HG03571 (cell line): ENCODE results near the gene TMEM114.
A peak's percentile ranks its signal among the peaks of the same experiment; 100 is the strongest.
"Not testable (repeated sequence)": the region's sequence is repeated elsewhere in the genome, so short reads cannot be mapped to it uniquely, and the experiment has no call there.

Experiments used
- ATAC-seq: cut with Tn5 transposase; IDR thresholded peaks from one replicate; pipeline ENCODE4 v1.9.1; 2021; ENCODE audit not compliant: unreplicated experiment

The TMEM114 gene

DNA sequence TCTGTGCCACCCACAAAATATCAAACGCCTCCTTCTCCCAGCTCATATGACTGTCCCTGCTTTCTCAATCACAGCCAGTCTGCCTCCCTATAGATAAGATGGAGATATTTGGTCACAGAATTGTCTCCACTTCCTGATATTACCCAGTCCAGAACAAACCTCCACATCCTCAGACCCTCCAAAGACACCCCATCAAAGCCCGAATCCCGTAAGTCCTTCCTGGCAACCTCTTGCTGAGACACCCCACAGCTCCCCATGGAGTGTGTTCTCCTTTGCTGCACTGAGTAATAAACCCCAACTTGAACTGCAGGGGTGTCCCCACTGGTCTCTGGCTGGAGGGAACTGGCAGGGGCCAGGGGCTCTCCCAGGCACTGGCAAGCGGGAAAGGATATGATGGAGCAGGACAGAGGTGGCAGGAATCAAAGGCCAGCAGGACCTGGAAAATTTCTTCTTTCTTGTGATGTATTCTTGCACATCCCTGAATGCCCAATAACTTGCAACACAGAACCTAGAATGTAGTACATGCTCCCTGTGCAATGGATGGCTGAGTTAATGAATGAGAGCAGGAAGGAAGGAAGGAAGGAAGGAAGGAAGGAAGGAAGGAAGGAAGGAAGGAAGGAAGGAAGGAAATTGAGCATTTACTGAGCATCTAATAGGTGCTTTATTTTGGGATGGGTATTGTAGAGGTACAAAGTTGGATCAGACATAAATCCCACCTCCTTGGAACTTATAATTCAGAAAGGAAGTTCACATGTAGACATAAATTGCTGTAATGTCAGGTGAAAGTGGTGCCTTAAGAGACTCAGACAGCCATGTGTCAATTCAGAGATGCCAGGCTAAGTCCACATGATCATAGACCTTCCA lies 13.9 kb downstream of the TMEM114 start:
- ATAC-seq = no peak

DNA sequence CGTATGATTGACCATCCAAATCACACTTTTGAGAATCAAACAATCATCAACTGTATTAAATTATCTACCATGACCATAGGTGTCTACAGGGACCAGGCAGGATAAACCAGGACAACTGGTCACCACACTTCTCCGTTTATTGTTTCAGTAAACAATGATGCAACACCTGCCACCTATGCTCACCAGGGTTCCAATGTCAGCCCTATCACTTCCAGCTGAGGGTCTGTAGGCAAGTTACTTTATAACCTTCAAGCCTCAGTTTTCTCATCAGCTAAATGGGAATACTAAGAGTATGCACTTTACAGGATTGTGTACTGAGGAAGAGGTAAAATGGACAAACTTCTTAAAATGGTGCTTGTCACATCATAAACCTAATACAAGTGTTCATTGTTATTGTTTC lies 14.9 kb downstream of the TMEM114 start:
- no peak for ATAC-seq

DNA sequence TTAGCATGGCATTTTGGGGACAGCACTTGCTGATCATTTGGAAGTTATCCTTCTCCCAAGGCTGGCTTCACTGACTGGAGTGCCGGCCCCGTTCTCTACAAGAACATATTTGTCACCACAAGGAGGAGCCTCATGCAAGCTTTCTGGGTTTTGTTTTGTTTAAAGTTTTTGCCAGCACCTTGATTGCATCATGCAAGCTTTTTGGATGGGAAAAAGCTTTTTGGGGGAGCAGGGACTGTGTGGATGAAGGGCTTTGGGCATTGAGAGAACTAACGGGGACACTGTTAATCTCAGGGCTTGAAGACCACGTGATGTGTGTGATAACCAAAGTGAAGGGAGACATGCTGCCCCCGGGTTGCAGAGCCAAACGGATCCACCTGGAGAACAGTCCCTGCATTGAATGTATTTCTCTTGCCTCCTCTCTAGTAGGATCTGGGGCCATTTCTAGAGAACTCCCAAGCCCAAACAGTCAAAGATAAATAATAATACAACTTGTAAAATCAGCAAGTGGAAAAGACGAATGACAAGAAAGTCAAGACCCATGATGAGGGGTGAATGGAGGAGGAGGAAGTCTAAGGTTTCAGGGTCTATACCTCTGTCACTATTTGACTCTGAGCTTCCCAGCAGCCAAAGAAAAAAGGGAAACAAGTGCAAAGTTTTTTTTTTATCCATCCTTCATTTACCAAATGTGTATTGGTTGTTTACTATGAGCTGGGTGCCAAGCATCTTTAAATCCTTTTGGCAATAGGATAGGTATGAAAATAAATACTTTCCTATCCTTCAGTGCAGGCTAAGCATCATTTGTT lies 17.2 kb downstream of the TMEM114 start:
- no peak for ATAC-seq

DNA sequence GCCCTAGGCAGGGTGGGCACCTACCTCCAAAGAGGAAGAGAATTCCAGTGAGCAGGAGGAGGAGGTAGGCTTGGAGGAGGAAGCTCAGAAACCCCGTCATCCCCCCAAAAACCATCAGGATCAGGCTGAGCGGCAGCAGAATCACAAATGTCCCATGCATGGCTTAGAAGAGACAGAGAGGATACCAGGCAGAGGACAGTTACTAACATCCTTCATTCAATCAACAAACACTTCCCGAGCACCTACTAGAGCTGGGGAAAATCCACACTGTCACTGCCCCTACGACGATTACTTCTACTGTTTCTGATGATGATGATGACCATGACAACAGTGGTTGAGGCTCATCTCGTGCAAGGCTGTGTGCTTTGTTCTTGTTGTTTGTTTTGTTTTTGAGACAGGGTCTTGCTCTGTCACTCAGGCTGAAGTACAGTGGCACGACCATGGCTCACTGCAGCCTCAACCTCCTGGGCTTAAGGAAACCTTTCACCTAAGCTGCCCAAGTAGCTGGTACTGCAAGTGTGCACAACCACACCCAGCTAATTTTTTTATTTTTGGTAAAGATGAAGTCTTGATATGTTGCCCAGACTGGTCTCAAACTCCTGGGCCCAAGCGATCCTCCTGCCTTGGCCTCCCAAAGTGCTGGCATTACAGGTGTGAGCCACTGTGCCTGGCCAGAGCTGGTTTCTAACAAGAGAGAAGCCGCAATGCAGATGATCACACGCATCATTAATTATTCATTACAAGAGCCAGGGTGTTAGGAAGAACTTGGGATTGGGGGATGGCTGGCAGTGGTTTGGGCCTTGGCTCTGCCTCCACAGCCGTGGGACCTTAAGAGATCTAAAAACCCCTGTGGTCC lies 18.0 kb downstream of the TMEM114 start:
- ATAC-seq = no peak

DNA sequence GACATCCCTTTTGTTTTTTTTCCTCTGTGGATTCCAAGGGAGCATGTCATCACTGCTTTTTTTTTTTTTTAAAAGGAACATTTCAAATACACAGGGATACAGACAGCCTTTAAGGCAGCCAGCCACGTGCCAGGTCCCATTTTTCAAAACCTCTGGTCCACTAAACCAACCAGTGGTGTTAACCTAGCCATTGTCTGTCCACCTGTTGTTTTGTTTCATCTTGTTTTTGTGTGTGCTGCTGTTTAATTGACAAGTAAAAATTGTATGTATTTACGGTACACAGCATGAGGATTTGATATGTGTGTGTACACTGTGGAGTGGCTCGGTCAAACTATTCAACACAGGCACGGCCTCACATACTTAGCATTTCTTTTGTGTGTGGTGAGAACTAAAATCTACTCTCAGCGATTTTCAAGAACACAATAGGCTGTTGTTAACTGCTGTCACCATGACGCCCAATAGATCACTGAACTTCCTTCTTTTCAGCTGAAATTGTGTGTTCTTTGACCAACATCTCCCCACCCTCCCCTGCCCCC lies 19.2 kb downstream of the TMEM114 start:
- no peak for ATAC-seq

DNA sequence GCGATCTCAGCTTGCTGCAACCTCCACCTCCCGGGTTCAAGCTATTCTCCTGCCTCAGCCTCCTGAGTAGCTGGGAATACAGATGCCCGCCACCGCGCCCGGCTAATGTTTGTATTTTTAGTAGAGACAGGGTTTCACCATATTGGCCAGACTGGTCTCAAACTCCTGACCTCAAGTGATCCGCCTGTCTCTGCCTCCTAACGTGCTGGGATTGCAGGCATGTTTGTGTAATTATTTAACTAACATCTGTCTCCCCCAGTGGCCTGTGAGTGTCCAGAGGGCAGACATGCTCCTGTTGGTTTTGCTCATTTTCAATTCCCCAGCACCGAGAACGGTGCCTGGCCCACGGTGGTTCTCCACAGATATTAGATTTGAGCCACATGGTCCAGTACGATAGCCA lies 19.9 kb downstream of the TMEM114 start:
- ATAC-seq = not testable (repeated sequence)

DNA sequence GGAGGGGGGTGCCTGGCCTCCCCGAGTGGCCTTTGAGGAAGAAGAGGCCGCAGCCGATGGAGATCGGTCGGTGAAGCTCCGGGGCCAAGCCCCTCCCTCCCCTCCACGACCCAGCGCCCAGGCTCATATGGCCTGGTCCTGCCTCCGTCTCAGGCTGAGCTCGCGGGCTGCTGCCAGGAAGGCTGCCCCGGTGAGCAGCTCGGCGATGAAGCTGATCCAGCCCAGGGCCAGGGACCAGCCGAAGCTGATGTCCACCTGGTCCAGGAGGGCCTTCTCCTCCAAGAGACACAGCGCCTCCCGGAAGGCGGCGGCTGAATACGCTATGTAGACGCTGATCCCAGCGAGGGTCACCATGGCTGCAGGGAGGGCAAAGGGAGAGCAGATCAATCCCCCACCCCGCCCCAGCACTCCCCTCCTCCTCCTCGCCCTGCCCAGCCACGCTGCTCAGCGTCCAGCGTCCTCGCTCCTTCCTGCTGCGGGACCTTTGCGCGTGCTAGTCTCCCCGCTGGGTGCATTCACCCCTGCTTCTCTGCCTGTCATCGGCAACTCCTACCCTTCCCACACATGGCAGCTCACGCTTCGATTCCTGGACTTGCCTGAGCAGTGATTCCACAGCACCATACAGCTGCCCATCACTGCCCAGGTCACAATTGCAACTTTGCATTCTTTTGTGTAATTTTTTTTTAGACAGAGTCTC lies 20.5 kb downstream of the TMEM114 start:
- no peak for ATAC-seq

DNA sequence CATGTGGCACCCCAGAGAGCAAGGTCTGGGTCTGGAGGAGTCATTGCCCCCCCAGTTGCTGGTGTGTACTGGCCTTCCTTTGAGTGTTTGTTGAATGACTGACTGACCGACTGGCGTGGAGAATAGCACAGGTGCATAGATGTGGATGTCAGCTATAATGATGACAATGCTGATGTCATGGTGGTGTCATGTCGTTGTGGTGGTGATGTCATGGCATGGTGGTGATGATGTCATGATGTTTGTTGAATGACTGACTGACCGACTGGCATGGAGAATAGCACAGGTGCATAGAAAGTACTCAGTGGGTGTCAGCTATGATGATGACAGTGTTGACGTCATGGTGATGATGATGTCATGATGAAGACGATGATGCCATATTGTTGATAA lies 22.1 kb downstream of the TMEM114 start:
- ATAC-seq = no peak

DNA sequence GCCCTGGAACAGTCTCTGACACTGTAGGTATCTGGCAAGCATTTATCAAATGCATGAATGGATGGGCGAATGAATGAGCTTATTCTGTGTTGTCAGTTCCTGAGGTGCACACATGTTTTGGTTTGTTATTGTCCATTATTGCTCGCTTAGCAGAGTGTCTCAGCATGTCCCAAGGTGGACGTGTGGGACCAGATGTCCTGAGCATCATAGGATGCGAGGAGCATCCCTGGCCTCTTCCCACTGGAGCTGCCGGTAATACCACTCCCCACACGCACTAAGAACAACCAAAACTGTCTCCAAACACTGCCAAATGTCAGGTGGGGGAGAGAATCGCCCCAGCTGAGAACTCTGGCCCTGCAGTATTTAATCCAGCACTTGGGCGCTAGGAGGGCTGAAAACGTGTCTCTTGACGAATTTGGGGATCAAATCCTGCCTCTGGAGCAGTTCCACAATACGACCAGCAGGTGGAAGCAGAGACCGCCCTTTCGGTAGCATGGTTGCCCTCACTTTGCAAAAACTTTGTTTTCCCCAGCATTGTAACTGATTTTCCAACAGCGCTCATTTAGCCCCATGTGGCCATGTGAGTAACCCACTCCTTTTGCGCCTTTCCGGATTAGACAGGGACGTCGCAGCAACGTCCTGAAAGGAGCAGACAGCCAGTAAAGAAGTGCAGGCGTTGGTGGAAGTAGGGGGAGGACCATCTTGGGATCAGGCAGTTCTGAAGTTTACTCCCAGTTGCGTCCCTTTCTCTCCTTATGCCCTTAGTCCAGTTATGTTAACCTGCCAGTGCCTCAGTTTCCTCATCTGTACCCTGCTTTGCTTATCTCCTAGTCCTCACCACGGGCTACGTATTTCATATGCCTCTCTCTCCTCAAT lies 22.7 kb downstream of the TMEM114 start:
- peak; percentile 84 for ATAC-seq

DNA sequence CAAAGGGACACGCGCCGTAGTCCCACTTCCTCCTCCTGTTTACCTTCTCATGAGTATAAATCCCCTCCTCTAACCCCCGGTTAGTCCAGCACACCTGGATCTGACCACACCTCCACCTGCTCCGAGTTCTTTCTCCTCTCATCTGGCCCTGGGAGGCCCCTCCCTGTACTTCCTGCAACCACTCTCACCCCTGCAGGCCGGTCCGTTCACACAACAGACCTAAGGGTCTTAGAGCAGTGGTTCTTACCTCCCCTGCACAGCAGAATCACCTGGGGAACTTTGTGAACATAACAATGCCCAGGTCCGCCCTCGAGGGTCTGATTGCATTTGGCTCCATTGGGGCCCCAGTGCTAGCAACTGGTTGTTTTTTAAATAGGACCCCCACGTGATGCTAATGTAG lies 24.8 kb downstream of the TMEM114 start:
- no peak for ATAC-seq

DNA sequence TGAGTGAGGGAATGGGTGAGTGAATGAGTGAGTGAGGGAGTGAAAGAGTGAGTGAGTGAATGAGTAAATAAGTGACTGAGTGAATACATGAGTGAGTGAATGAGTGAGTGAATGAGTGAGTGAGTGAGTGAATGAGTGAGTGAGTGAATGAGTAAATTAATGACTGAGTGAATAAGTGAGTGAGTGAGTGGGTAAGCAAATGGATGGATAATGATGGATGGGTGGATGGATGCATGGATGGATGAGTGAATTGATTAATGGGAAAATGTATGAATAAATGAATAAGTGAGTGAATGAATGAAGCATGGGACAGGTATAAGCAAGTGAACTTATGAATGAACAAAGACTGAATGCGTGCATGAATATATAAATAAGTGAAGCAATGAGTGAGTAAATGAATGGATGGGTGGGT lies 25.4 kb downstream of the TMEM114 start:
- no peak for ATAC-seq

DNA sequence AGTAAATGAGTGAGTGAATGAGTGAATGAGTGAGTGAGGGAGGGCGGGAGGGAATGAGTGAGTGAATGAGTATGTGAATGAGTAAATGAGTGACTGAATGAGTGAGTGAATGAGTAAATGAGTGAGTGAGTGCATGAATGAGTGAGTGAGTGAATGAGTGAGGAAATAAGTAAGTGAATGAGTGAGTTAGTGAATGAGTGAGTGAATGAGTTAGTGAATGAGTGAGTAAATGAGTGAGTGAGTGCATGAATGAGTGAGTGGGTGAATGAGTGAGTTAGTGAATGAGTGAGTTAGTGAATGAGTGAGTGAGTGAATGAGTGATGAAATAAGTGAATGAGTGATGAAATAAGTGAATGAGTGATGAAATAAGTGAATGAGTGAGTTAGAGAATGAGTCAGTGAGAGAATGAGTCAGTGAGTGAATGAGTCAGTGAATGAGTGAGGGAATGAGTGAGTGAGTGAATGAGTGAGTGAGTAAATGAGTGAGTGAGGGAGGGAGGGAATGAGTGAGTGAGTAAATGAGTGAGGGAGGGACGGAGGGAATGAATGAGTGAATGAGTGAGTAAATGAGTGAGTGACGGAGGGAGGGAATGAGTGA lies 26.3 kb downstream of the TMEM114 start:
- ATAC-seq = not testable (repeated sequence)

DNA sequence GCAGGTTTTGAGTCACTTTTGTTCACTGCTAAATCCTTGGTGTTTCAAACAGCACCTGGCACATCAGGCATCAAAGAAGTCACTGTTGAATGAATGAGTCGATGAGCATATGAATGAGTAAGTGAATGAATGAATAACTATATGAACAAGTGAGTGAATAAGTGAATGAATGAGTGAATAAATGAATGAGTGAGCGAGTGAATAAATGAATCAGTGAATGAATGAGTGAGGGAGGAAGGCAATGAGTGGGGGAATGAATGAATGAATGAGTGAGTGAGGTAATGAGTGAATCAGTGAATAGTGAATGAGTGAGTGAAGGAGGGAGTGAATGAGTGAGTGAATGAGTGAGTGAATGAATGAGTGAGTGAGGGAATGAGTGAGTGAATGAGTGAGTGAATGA lies 28.8 kb downstream of the TMEM114 start:
- no peak for ATAC-seq

DNA sequence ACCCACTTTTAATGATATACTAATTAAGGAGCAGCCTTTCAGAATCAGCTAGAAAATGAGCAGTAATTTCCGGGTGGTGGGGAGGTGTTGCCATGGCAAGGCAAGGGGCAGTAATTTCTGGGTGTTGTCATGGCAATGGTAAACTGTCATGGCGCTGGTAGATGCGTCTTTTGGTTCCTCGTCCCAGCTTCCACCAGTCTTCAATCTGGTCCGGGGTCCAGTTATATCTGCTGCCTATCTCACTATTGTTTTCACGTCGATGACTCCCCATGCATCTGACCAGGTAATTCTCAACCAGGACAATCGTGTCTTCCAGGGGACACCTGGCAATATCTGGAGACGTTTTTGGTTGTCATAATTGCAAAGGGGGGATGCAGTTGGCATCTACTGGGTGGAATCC lies 34.9 kb downstream of the TMEM114 start:
- no peak for ATAC-seq

DNA sequence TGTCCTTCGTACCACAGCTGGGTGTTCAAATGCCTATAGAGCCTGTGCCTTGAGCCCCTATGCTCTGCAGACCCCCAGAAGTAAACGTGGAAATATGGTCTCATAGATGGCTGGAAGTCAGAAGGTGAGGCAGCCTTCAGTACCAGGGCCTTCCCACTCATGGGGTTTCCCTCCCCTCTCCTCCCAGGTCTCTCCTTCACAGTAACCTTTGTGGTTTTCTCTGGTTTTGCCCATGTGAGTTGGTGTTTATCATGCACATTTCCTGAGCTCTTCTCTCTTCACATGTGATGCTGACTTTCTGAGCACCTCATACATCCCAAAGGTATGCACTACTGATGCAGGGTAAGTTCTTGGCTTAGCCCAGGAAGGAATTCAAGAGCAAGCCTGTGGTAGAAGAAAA lies 35.4 kb downstream of the TMEM114 start:
- ATAC-seq = no peak

DNA sequence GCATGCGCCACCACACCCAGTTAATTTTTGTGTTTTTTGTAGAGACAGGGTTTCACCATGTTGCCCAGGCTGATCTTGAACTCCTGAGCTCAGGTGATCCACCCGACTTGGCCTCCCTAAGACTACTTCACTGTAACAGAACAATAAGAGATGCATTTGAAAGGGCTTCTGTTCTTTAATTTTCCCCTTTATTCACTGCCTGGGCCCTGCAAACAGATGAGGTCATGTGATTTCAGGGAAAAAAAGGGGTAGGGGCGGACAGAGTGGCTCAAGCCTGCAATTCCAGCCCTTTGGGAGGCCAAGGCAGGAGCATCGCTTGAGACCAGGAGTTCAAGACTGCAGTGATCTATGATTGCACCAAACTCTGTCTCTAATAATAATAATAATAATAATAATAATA lies 36.3 kb downstream of the TMEM114 start:
- ATAC-seq = no peak

DNA sequence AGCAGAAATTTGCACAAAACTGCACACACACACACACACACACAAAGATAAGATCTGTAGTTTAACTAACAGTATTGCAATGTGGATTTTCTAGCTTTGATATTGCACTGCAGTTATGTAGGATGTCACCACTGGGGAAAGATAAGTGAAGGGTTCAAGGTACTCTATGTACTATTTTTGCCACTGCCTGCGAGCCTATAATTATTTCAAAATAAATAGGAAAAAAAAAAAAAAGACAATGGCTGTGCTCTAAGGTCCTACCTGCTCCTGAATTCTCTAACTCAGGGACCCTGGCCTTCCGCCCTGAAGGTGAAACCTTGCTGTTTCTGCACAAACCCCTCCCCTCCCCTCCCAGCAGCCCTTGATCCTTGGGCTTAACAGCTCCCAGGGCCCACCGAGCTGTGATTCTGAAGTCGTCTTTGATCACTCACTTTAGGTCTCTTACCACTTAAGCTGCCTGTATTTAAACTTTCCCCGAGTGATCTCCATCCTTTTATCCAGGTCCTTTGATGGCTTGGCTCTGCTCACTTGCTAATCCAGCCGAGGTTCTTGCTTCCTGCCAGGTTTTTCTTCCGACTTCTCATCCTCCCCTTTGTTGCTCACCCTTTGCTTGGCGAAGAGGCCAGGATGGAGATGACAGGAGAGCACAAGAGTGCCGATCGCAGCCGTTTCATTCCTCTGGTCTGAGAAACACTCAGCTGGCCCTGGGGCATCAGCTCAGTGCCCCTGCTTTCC lies 37.7 kb downstream of the TMEM114 start:
- no peak for ATAC-seq
